GM20431 (cell line): ENCODE results near the gene KIF16B.
"Not testable (repeated sequence)": the region's sequence is repeated elsewhere in the genome, so short reads cannot be mapped to it uniquely, and the experiment has no call there.

ENCODE experiments used
- in situ Hi-C: fragments of 300-500 bp; cut with MseI, MboI; formaldehyde crosslinking; loops from one replicate; pipeline ENCODE4 v1.15.0; 2020; ENCODE audit warnings: low sequenced_read_pairs; ENCODE audit not compliant: unreplicated experiment

Gene KIF16B

DNA sequence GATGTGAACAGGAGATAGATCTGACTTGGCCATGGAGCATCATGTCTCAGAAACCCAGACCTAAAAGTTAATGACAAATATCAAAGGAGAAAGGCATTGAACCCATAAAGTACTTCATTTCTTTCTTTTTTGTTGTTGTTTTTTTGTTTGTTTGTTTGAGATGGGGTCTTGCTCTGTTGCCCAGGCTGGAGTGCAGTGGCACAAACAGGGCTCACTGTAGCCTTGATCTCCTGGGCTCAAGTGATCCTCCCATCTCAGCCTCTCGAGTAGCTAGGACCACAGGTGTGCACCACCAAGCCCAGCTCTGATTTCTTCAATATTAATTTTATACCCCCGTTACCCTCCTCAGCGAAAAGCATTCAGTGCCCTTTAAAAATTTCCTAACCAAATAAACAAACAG, 45.8 kb downstream of the KIF16B start:
- in situ Hi-C loops: no loop called here

DNA sequence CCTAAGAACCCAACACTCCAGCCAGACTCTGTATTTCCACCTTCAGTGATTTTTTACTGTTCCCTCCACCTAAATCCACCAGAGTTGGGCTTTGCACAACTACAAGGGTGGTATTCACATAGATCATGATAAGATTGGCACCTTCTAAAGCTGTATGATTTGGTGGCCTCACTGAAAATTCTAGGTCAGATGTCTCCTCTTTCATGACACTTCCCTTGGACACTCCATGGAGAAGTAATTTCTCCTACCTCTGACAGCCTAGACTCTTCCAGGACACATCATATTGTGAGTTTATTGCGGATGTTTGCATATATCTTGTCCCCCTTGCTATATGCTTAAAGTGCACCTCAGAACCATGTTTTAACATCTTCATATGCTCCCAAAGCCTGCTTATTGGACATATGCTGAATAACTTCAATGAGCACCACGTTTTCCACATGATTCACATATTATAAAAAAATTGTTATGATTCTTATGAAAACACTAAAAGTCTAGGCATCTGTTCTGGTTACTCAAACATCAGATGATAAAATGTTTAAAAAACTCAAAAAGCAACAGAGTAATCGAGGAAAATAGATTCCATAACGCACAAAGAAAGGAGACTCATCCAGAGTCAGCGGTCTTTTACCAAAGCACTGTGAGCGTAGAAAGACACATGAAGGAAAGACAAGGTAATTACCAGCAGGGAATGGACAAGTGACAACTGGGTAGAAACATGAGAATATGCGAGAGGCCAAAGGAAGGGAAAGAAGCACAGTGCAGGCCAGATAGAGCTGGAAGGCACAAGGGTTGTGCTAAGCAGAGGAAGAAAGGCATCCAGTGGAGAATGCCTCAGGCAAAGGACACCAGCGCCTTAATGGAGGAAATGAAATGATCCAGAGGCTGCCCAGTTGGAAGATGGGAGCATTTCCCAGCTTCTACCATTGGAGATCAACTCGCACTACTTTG, 46.5 kb downstream of the KIF16B start:
- in situ Hi-C loops: no loop called here

DNA sequence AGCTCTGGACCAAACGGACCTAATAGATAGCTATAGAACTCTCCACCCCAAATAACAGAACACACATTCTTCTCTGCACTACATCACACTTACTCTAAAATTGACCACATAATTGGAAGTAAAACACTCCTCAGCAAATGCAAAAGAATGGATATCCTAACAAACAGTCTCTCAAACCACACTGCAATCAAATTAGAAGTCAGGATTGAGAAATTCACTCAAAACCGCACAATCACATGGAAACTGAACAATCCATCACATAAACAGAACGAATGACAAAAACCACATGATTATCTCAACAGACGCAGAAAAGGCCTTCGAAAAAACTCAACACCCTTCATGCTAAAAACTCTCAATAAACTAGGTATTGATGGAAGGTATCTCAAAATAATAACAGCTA, 50.6 kb downstream of the KIF16B start:
- in situ Hi-C loops: not testable (repeated sequence)

DNA sequence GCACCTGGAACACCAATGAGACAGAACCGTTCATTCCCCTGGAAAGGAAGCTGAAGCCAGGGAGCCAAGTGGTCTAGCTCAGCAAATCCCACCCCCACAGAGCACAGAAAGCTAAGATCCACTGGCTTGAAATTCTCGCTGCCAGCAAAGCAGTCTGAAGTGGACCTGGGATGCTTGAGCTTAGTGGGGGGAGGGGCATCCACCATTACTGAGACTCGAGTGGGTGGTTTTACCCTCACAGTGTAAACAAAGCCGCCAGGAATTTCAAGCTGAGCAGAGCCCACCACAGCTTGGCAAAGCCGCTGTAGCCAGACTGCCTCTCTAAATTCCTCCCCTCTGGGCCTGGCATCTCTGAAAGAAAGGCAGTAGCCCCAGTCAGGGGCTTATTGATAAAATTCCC, 53.1 kb downstream of the KIF16B start:
- in situ Hi-C loops: no loop called here

DNA sequence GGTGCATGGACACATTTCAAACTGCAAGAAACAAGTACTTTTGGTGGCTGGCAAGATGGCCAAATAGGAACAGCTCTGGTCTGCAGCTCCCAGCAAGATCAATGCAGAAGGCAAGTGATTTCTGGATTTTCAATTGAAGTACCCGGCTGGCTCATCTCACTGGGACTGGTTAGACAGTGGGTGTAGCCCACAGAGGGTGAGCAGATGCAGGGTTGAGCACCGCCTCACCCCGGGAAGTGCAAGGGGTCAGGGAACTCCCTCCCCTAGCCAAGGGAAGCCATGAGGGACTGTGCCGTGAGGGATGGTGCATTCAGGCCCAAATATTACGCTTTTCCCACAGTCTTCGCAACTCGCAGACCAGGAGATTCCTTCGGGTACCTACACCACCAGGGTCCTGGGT, 53.6 kb downstream of the KIF16B start:
- in situ Hi-C loops: not testable (repeated sequence)

DNA sequence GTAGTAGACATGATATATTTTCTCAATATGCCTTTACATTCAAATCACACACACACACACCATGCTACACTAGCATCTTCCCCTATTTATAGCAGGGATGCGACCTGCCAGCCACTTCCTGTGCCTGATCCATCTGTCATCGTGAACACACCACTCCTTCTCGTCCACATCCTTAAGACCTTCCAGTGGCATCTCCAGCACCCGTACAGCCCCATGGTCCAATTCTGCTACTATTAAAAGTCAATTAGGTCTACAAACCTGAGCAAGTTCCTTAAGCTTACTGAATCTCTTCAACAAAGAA, 54.5 kb downstream of the KIF16B start:
- in situ Hi-C loops: no loop called here

DNA sequence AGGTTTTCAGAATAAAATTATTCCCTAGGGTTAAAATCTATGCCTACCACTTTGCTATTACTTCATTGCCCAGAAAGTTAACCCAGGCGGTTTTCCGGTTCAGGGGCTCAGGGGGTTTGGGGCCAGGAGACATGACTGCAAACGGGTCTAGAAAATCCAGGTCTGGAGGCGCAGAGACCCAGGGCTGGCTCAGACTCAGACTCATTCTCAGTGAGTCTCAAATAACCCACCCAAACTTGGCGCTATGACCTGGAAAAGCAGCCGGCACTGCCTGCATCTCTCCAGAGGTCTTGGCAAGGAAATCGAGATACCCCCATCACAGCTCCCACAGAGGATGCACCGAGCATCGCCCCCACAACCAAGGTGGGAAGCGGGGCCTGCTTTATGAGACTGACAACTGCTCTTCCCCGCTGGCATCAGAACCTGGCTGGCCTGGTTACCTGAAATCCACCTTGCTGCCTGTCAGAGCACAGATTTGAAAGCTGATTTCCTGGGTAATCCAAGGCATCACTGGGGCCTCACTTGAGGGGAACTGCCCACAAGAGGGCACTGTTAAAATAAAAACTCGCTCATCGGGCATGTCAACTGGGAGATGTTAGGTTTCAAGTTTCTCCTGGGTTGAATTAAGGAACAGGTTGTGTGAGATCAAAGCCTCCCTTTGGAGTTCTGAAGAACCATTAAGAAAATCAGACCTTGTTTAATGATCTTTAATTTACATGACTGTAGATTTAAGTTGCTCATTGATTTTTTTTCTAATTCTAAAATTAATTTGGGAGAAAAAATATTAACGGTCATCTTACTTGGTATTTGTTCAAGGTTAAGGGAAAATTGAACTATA, 55.1 kb downstream of the KIF16B start:
- in situ Hi-C loops: no loop called here

DNA sequence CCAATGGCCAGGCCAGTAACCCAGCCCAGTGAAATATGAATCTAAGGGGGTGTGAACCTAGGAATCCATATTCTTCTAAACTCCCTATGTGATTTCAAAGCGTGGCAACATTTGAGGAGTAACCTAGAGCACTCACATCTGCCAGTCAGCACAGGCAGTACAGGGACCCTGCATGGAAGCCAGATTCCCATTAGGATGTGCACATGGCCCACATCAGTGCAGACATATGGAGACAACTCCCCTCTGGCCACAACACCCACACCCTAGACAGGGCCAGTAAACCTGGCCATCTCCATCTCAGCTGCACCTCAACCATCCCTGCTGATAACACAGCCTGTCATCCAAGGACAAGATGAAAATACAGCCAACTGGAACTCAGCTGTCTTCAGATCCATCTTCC, 56.5 kb downstream of the KIF16B start:
- in situ Hi-C loops: no loop called here

DNA sequence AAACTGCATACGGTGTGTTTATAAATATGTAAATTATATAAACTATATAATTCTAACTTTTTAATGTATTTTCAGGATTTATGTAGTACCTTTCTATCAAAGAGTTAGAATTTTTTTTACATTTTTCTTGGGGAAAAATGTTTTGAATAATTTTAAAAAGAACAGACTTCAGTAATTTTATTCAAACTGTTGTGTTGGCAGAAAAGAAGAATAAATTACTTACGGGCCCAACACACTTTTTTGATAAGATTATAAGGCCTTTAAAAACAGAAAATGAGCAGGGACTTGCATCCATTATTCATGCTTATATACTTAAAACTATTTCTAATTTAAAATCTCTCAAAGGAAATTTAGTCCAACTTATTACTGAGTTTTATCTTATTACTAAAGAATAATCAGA, 58.2 kb downstream of the KIF16B start:
- in situ Hi-C loops: no loop called here

DNA sequence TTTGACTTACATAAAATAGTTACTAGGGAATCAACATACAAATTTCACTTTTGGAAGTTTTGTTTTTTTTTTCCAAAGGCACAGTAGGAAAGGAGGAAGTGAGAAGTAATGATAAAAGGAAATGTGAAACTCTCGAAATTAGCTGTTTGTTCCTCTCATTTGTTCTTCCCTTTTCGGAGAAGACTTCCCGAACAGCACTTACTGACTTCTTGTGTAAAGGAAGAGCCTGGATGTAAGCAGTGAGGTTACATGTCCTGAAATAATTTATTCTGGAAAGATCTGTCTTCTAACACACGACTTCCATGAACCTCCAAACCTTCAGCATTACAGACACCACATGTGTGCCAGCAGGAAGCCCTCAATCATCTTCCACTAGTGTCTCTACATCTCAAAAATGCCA, 59.1 kb downstream of the KIF16B start:
- in situ Hi-C loops: no loop called here

DNA sequence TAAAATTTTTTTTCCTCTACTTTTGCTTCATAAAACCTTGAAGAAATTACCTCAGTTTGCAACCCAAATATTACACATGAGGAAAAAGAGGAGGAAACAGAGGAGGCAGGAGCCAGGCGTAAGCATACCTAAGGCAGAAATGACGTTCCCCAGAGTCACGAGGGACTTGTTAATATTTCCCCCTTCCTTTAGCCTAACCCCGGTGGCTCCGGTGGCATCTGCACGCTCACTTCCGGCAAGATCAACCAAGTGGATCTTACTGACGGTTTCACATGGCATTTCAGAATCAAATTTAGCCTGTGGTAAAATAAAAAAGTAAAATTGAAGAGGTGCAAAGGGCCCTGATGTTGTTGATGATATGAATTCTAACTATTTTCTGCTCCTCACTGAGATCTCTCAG, 67.4 kb downstream of the KIF16B start:
- in situ Hi-C loops: no loop called here

DNA sequence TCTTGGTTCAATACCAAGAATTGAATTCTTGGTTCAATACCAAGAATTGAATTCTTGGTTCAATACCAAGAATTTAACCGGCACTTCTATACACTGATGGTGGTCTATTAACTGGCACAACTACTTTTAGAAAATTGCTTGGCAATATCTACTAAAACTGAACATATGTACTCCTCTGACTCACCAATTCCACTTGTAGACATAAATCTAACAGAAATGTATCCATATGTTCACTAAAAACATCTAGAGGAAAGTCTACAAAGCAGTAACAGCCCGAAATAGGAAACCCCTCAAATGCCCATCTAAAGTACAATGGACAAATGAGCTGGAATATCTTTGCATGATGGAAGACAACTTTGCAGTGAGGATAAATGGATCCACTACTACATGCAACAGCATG, 71.9 kb downstream of the KIF16B start:
- in situ Hi-C loops: no loop called here

DNA sequence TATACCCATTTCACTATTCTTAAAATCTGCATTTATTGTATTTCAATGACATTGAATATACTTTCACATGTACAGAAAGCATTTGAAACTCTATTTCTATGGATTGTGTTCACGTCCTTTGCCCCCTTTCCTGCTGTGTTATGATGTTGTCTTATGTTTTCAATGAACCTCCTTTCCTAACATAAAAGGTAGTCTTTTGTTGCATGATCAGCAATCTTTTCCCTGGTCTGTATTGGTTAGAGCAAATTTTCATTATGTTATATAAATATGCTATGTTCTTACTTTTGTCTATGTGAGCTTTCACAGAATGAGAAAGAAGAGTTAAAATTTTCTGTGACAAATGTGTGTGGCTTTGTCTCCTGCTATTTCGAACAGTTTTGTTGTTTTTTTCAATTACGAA, 73.1 kb downstream of the KIF16B start:
- in situ Hi-C loops: no loop called here

DNA sequence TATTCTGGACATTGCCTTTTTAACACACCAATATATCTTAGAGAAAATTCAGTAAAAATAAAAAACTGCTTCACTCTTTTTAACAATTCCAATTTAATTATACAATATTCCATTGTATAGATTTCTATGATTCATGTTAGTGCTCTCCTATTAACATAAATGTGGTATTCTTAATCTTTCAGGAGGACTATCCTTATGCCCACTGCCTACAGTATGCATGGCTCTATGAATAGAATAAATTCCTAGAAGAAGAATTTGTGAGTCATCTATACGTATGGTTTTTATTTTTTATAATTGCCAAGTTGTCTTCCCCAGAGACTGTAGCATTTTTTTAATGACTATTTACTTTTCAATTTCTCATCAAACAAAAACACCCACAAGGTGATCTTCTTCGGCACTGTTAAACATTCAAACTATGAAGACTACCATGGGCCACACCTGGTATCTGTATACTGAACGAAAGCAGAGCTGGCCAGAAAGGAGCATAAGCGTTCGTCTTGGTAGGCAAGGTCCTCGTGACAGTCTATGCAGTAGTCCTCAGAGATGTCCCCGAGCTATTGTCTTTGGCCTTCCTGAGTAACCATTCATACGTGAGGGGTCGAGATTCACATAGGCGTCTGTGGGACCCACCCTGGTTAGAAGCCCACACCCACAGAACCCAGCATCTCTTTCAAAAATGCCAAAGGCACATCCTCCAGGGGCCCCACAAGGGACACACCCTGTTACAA, 74.6 kb downstream of the KIF16B start:
- in situ Hi-C loops: loop anchor here (25.0 kb wide), 1 partner anchor 786 kb away; no protein-coding TSS in a partner anchor

DNA sequence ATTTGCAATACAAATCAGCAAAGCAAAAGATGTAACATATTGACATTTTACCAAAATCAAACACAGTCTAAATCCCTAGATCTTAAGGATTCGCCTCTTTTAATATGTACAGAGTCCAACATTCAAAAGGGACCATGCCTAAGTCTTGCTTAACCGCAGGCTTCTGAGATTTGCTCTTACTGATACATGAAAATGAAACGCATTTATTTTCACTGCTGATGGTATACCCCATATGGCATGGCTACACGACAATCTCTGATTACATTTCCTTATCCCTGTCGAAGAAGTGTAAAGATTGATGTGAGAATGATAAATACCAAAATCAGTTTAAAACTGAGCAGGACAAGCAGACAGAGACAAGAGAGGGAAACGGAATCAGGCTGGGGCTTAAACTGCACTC, 75.4 kb downstream of the KIF16B start:
- in situ Hi-C loops: loop anchor here (25.0 kb wide), 1 partner anchor 786 kb away; no protein-coding TSS in a partner anchor

DNA sequence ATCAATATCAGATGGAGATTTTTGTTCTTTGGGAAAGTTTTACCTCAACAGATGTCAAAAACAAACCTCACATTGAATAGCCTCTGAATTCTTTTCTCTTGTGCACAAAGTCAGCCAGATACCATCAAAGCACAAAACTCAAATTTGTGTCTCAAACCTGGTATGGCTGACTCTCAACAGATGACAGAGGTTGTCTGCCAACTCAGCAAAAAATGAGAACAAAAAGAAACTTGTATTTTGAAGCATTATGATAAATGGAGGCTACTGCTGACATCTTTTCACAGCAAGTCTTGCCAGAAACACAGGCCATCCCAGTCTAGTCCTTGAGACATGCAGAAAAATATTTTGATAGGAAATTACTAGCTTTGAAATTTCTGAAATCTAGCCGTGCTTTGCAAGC, 79.8 kb downstream of the KIF16B start:
- in situ Hi-C loops: loop anchor here (25.0 kb wide), 1 partner anchor 781 kb away; no protein-coding TSS in a partner anchor

DNA sequence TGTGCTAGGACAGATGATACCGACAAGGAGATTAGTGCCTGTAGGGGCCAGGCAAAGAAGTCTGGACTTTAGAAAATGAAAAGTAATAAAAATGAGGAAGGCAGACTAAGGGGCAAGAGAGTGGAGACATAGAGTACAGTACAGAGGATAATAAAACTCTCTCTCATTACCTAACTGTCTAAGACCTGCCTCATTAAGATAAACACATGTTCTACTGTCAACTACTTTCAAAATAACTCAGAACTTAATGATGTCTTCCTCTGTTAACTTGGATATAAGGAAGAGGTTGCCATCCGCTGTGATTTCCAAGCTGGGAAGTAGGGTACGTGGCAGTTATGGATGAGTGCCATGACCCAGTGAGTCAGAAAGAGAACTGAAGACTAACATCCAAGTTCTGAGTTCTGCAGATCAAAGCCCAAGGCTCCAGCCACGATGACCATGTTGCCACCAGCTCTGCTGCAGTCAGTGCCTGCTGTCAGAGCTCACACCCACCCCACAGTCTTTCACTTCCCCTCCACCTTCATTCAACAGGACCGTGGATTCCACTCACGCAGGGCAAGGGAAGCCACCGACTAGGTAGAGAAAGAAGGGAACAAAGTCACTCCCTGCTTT, 81.8 kb downstream of the KIF16B start:
- in situ Hi-C loops: loop anchor here (25.0 kb wide), 1 partner anchor 779 kb away; no protein-coding TSS in a partner anchor

DNA sequence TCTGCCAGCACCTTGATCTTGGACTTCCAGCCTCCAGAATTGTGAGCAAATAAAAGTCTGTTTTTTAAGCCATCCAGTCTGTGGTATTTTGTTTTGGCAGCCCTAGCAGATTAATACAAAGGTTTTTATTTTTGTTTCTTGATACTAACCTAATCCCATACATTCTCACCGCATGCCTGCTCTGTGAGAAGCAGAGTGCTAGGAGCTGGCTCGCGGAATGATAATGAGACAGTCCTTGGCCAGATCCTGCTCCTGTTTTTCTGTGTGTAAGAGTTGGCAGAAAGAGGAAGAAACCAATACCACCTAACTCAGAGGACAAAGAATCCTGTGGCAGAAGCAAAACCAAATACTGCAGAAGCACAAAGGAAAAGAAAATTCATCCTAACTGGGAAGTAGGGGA, 82.6 kb downstream of the KIF16B start:
- in situ Hi-C loops: loop anchor here (25.0 kb wide), 1 partner anchor 778 kb away; no protein-coding TSS in a partner anchor

DNA sequence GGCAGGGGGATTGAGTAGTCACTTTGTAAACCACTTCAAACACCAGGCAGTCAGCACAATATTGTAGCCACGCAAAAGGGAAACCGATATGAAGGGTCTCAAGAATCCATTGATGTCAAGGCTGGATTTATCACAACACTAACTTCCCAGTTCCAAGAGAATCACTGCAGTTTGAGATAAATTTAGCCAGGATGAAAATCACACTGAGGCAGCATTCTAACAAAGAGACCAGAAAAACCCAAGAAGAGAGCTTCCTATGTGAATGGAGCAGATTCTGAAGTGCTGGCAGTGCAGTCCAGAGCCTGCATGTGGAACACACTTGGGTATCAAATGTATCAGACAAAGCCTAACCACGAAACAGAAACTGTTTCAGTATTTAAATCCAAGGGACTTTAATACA, 84.6 kb downstream of the KIF16B start:
- in situ Hi-C loops: loop anchor here (25.0 kb wide), 1 partner anchor 776 kb away; no protein-coding TSS in a partner anchor

DNA sequence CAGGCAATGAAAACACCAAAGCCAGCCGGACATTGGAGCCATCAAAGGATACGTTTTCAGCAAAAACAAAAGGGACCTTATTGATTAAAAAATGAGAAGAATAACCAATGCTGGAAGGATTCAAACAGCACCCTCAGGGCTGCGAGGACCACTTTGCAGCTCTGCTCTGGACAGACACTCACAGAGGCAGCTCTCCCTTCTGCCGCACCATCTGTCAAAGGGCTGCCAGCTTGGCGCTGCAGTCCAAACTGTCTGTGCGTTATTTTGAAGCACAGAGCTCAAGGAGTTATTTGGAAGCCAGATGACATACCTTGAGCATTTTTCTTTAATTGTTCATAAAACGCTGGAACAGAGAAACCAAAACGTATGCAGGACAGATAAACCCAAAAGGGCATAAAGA, 85.2 kb downstream of the KIF16B start:
- in situ Hi-C loops: loop anchor here (25.0 kb wide), 1 partner anchor 776 kb away; no protein-coding TSS in a partner anchor
